CD4-positive, CD25-positive, alpha-beta regulatory T cell (primary cell): ENCODE measurements around the gene CREBBP. TPM values are rescaled to one million over a fixed set of nuclear protein-coding genes. Genes with fewer than 3 reads are reported as not detected.

Experiments used
- ATAC-seq, 2 donors: fragments of 150-1000 bp; cut with Tn5 transposase; one replicate each; pipeline ENCODE4 v1.10.0; 2021; ENCODE audit warnings: low read depth in 2 of 2, moderate number of reproducible peaks in 2 of 2, moderate library complexity in 1 of 2
- DNase-seq, 3 donors: peaks; one replicate each; pipeline versions ENCODE4 v3.0.0 to v3.0.0-alpha.2; 2012 to 2022; ENCODE audit warnings: mixed read lengths in 1 of 3
- H3K27ac ChIP-seq: one replicate; pipeline ENCODE4 v1.7.0; 2013; ENCODE audit warnings: mild to moderate bottlenecking, low read length; ENCODE audit not compliant: insufficient read depth, poor library complexity, severe bottlenecking
- H3K27me3 ChIP-seq: one replicate; pipeline ENCODE4 v1.7.0; 2013; ENCODE audit warnings: low read length; ENCODE audit not compliant: control insufficient read depth, insufficient read depth
- H3K36me3 ChIP-seq: one replicate; pipeline ENCODE4 v1.7.0; 2013; ENCODE audit warnings: mild to moderate bottlenecking, low read length, moderate library complexity; ENCODE audit not compliant: control insufficient read depth, insufficient read depth
- H3K4me1 ChIP-seq: 2 replicates; pipeline ENCODE4 v1.7.0; 2013; ENCODE audit warnings: mild to moderate bottlenecking, low read length; ENCODE audit not compliant: insufficient read depth, control insufficient read depth, poor library complexity, severe bottlenecking
- H3K4me3 ChIP-seq: one replicate; pipeline ENCODE4 v1.7.0; 2013; ENCODE audit warnings: low read depth, mild to moderate bottlenecking, low read length, moderate library complexity
- H3K9me3 ChIP-seq, 2 experiments: 1 replicate in 1 of 2; 2 replicates in 1 of 2; pipeline ENCODE4 v1.7.0; 2013; ENCODE audit warnings: low read length in 2 of 2, mild to moderate bottlenecking in 1 of 2, moderate library complexity in 1 of 2; ENCODE audit not compliant: control insufficient read depth in 2 of 2
- H3K27ac Mint-ChIP-seq, 3 donors: one replicate each; pipeline ENCODE4 v1.8.0; 2020 to 2022; ENCODE audit warnings: mild to moderate bottlenecking in 3 of 3, mixed read lengths in 3 of 3, moderate library complexity in 2 of 3
- H3K27me3 Mint-ChIP-seq: one replicate; pipeline ENCODE4 v1.8.0; 2022; ENCODE audit warnings: mild to moderate bottlenecking, mixed read lengths
- H3K36me3 Mint-ChIP-seq: one replicate; pipeline ENCODE4 v1.8.0; 2020; ENCODE audit warnings: mixed read lengths
- H3K4me1 Mint-ChIP-seq, 4 donors: one replicate each; pipeline ENCODE4 v1.8.0; 2020 to 2022; ENCODE audit warnings: mixed read lengths in 4 of 4, mild to moderate bottlenecking in 1 of 4
- H3K4me3 Mint-ChIP-seq, 4 donors: one replicate each; pipeline ENCODE4 v1.8.0; 2020 to 2022; ENCODE audit warnings: mild to moderate bottlenecking in 4 of 4, mixed read lengths in 4 of 4, moderate library complexity in 3 of 4
- H3K9me3 Mint-ChIP-seq, 7 donors: one replicate each; pipeline ENCODE4 v1.8.0; 2020 to 2022; ENCODE audit warnings: mixed read lengths in 7 of 7, mild to moderate bottlenecking in 3 of 7, moderate library complexity in 2 of 7
- polyA plus RNA-seq, 4 donors: library from polyadenylated mRNA; unstranded; fragments of 300-500 nt; fragmentation: Illumina TruSeq; gene quantifications; one replicate each; pipeline ENCODE4 v1.2.3, GENCODE V29; 2021
- total RNA-seq: library from RNA; stranded (reverse); gene quantifications from one replicate; pipeline ENCODE4 v1.2.3, GENCODE V29; 2022

The CREBBP gene
- total and polyA plus RNA-seq, 5 donors from 2014 or later, result 3.3 to 192 (median 4.1) TPM

- Mint-ChIP-seq H3K27me3 (no peaks in the 10 kb centered on the region), H3K36me3 (peaks cover under 1% of the 10 kb centered on the region), H3K4me3 (peak overlapping the region in 3 of 4 donors; percentile 48 to 81 (median 53)), H3K9me3 (no peaks in the 10 kb centered on the region), H3K27ac (peak overlapping the region in 2 of 3 donors; percentile 31 to 66), H3K4me1 (peaks cover 52 to 97% (median 85%) of the 10 kb centered on the region in 4 donors)
- peak overlapping the region; percentile 47 for H3K4me3 ChIP-seq
- H3K4me1 ChIP-seq, result peaks cover 98% of the 10 kb centered on the region
- no peaks in the 10 kb centered on the region for H3K27me3 ChIP-seq
- H3K36me3 ChIP-seq, result peaks cover 9% of the 10 kb centered on the region
- no peaks in the 10 kb centered on the region for H3K9me3 ChIP-seq
- ATAC-seq, result no peak
- no peak overlapping the region for H3K27ac ChIP-seq
- DNase-seq, result no peak
Measured at GRCh38 chr16:3872216-3872895, 8.2 kb downstream of the CREBBP start.

- H3K9me3 ChIP-seq, result no peaks in the 10 kb centered on the region
- H3K27ac Mint-ChIP-seq, result peak overlapping the region; percentile 16 to 67 (median 60)
- no peak for DNase-seq
- no peak overlapping the region for H3K4me3 ChIP-seq
- H3K27me3 ChIP-seq, result no peaks in the 10 kb centered on the region
- no peaks in the 10 kb centered on the region for H3K27me3 Mint-ChIP-seq
- peaks cover 7% of the 10 kb centered on the region for H3K36me3 ChIP-seq
- peak overlapping the region in 3 of 4 donors; percentile 42 to 65 (median 52) for H3K4me3 Mint-ChIP-seq
- H3K36me3 Mint-ChIP-seq, result no peaks in the 10 kb centered on the region
- H3K27ac ChIP-seq, result no peak overlapping the region
- H3K4me1 Mint-ChIP-seq, result peaks cover 53 to 97% (median 76%) of the 10 kb centered on the region in 4 donors
- no peak for ATAC-seq
- no peaks in the 10 kb centered on the region for H3K9me3 Mint-ChIP-seq
- H3K4me1 ChIP-seq, result peaks cover 75% of the 10 kb centered on the region
Measured at GRCh38 chr16:3868967-3869366, 11.5 kb downstream of the CREBBP start.

DNA sequence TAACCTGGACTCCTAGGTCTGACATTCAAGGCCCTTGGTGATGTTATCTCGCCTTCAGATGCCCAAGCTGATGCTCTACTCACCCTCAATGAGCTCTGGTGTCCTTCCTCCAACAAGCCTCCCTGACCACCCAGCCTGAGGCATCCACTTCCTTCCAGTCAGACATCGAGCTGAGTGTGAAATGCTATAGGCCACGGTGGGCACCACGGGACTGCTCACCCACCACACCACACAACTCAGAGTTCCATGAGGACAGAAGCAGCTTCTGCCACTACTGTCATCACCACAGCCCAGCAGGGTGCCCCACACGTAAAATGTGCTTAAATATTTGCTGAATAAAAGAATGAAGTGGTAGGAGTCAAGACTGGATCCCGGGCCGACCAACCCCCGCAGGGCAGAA is 12.0 kb downstream of the CREBBP start:
- H3K36me3 ChIP-seq, result peaks cover 9% of the 10 kb centered on the region
- no peaks in the 10 kb centered on the region for H3K9me3 ChIP-seq
- no peaks in the 10 kb centered on the region for H3K36me3 Mint-ChIP-seq
- H3K27ac ChIP-seq, result no peak overlapping the region
- H3K27me3 Mint-ChIP-seq, result no peaks in the 10 kb centered on the region
- peak overlapping the region in 2 of 3 donors; percentile 16 to 67 for H3K27ac Mint-ChIP-seq
- H3K4me1 ChIP-seq, result peaks cover 75% of the 10 kb centered on the region
- no peaks in the 10 kb centered on the region for H3K27me3 ChIP-seq
- H3K4me3 Mint-ChIP-seq, result peak overlapping the region in 3 of 4 donors; percentile 42 to 65 (median 52)
- no peak for ATAC-seq
- no peak for DNase-seq
- H3K9me3 Mint-ChIP-seq, result no peaks in the 10 kb centered on the region
- H3K4me3 ChIP-seq, result peak overlapping the region; percentile 4
- H3K4me1 Mint-ChIP-seq, result peaks cover 49 to 97% (median 75%) of the 10 kb centered on the region in 4 donors

- H3K4me1 ChIP-seq, result peaks cover 64% of the 10 kb centered on the region
- no peak for DNase-seq
- H3K36me3 Mint-ChIP-seq, result no peaks in the 10 kb centered on the region
- peak overlapping the region; percentile 3 to 72 (median 59) for H3K27ac Mint-ChIP-seq
- no peaks in the 10 kb centered on the region for H3K27me3 ChIP-seq
- no peak overlapping the region for H3K27ac ChIP-seq
- ATAC-seq, result no peak
- H3K9me3 ChIP-seq, result no peaks in the 10 kb centered on the region
- peak overlapping the region; percentile 10 to 89 (median 36) for H3K4me3 Mint-ChIP-seq
- no peak overlapping the region for H3K4me3 ChIP-seq
- H3K9me3 Mint-ChIP-seq, result no peaks in the 10 kb centered on the region
- H3K36me3 ChIP-seq, result peaks cover 7% of the 10 kb centered on the region
- H3K4me1 Mint-ChIP-seq, result peaks cover 47 to 97% (median 77%) of the 10 kb centered on the region in 4 donors
- no peaks in the 10 kb centered on the region for H3K27me3 Mint-ChIP-seq
Measured at GRCh38 chr16:3866703-3867431, 13.6 kb downstream of the CREBBP start.

GRCh38 chr16:3865241-3865640 is 15.3 kb downstream of the CREBBP start:
- Mint-ChIP-seq H3K27me3 (no peaks in the 10 kb centered on the region), H3K27ac (peak overlapping the region in 1 of 3 donors; percentile 40), H3K4me1 (peaks cover 43 to 94% (median 70%) of the 10 kb centered on the region in 4 donors), H3K9me3 (no peaks in the 10 kb centered on the region), H3K4me3 (peak overlapping the region in 2 of 4 donors; percentile 13 to 56), H3K36me3 (no peaks in the 10 kb centered on the region)
- Histone ChIP-seq H3K27me3 (no peaks in the 10 kb centered on the region), H3K27ac (no peak overlapping the region), H3K4me3 (peak overlapping the region; percentile 9), H3K4me1 (peaks cover 59% of the 10 kb centered on the region), H3K9me3 (no peaks in the 10 kb centered on the region), H3K36me3 (peaks cover 7% of the 10 kb centered on the region)
- DNase-seq, result no peak
- ATAC-seq, result no peak

DNA sequence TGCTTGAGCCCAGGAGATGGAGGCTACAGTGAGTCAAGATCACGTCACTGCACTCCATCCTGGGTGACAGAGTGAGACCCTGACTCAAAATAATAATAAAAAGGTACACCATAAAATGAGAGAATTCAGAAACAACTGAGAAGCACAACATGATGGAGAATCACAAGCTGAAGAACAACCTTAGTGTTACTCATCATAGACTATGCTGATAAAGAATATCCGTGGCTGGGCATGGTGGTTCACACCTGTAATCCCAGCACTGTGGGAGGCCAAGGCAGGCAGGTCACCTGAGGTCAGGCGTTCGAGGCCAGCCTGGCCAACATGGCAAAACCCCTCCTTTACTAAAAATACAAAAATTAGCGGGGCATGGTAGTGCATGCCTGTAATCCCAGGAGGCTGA is 16.0 kb downstream of the CREBBP start:
- Histone ChIP-seq H3K27me3 (no peaks in the 10 kb centered on the region), H3K9me3 (no peaks in the 10 kb centered on the region), H3K4me3 (no peak overlapping the region), H3K4me1 (peaks cover 58% of the 10 kb centered on the region), H3K36me3 (peaks cover 7% of the 10 kb centered on the region), H3K27ac (no peak overlapping the region)
- DNase-seq (no peak), ATAC-seq (no peak)
- Mint-ChIP-seq H3K36me3 (no peaks in the 10 kb centered on the region), H3K9me3 (no peaks in the 10 kb centered on the region), H3K4me3 (peak overlapping the region in 2 of 4 donors; percentile 13 to 16), H3K27ac (peak overlapping the region in 1 of 3 donors; percentile 40), H3K27me3 (no peaks in the 10 kb centered on the region), H3K4me1 (peaks cover 36 to 95% (median 67%) of the 10 kb centered on the region in 4 donors)

DNA sequence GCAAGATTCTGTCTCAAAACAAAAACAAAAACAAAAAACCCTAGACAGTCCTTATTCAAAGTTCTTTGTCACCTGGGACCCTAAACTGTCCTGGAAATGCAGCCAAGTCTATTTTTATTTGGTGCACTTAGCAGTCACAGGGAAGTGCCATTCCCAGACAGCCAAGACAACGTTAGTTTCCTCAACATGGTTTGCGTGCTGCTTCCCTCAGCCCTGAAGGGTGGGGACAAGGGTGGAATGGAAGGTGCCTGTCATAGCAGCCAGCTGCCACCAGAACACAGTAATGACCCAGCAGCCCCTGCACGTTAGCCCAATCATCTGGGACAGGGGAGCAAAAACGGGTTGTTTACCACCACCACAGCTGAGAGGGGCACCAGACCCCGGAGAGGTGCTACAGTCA is 16.9 kb downstream of the CREBBP start:
- H3K27me3 Mint-ChIP-seq, result no peaks in the 10 kb centered on the region
- peak overlapping the region; percentile 9 to 53 (median 41) for H3K27ac Mint-ChIP-seq
- DNase-seq (no peak), ATAC-seq (no peak)
- peaks cover 28 to 94% (median 61%) of the 10 kb centered on the region in 4 donors for H3K4me1 Mint-ChIP-seq
- Histone ChIP-seq H3K27me3 (no peaks in the 10 kb centered on the region), H3K27ac (no peak overlapping the region), H3K9me3 (no peaks in the 10 kb centered on the region), H3K4me1 (peaks cover 50% of the 10 kb centered on the region), H3K4me3 (no peak overlapping the region), H3K36me3 (peaks cover 6% of the 10 kb centered on the region)
- no peaks in the 10 kb centered on the region for H3K36me3 Mint-ChIP-seq
- H3K4me3 Mint-ChIP-seq, result peak overlapping the region in 1 of 4 donors; percentile 69
- H3K9me3 Mint-ChIP-seq, result no peaks in the 10 kb centered on the region
